DMS53 treated with DMSO at 0.1 percent for 48 hours (cell line): Measurements from ENCODE around the gene CCAR1.
"Not testable (repeated sequence)": the region's sequence is repeated elsewhere in the genome, so short reads cannot be mapped to it uniquely, and the experiment has no call there.

Experiments used
- DNase-seq: peaks from one replicate; lab custom pipeline; 2025; ENCODE audit not compliant: unreplicated experiment; lab: John Stamatoyannopoulos, UW

CCAR1 gene

DNA sequence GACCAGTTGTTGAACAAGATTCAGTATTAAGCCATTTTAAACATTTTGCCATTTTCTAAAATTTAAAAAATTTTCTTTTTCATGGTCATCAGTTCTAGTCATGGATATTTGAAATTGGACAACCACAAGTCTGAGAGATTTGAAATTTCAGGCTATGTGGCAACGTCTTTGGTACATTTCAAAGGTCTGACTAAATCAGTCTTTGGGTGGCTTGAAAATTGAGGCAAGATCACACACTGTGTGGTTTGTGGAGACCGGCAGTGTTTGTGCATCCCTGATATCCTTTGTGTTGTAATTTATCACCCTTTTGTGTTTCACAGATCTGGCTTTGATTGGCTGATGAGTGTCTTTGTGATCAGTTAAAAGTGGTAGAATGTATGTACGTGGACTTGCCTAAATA is 35.7 kb downstream of the CCAR1 start:
- DNase-seq, result no peak

DNA sequence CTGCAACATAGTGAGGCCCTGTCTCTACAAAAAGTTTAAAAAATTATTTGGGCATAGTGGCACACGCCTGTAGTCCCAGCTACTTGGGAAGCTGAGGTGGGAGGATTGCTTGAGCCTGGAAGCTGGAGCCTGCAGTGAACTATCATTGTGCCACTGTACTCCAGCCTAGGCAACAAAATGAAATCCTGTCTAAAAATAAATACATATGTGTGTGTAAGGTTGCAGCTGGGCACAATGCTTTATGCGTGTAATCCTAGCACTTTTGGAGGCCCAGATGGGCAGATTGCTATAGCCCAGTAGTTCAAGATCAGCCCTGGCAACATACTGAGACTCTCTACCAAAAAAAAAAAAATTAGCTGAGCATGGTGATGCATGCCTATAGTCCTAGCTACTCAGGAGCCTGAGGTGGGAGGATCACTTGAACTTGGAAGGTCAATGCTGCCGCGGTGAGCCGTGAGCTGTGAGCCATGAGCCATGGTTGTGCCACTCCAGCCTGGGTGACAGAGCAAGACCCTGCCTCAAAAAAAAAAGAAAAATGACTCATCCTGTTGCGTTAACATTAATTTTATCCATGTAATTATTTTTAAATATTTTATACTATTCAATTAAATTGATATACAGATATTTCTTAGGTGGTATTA is 38.3 kb downstream of the CCAR1 start:
- DNase-seq, result no peak

DNA sequence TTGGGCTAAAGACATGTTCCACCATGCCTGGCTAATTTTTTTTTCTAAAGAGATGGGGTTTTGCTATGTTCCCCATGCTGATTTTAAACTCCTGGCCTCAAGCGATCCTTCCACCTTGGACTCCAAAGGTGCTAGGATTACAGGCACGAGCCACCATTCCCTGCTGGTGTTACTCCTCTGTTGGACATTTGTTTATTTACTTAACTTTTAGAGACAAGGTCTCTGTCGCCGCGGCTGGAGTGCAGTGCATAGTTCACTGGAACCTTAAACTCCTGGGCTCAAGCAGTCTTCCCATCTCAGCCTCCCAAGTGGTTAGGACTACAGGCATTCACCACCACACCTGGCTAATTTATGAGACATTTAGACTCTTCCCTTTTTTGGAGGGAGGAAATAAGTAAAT is 38.9 kb downstream of the CCAR1 start:
- DNase-seq, result no peak

DNA sequence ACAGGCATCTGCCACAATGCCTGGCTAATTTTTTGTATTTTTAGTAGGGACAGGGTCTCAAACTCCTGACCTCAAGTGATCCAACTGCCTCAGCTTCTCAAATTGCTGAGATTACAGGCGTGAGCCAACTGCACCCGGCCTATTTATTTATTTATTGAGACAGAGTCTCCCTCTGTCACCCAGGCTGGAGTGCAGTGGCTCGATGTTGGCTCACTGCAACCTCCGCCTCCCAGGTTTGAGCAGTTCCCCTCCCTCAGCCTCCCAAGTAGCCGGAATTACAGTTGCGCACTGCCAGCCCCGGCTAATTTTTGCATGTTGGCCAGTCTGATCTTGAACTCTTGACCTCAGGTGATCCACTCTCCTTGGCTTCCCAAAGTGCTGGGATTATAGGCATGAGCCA is 46.4 kb downstream of the CCAR1 start:
- not testable (repeated sequence) for DNase-seq

DNA sequence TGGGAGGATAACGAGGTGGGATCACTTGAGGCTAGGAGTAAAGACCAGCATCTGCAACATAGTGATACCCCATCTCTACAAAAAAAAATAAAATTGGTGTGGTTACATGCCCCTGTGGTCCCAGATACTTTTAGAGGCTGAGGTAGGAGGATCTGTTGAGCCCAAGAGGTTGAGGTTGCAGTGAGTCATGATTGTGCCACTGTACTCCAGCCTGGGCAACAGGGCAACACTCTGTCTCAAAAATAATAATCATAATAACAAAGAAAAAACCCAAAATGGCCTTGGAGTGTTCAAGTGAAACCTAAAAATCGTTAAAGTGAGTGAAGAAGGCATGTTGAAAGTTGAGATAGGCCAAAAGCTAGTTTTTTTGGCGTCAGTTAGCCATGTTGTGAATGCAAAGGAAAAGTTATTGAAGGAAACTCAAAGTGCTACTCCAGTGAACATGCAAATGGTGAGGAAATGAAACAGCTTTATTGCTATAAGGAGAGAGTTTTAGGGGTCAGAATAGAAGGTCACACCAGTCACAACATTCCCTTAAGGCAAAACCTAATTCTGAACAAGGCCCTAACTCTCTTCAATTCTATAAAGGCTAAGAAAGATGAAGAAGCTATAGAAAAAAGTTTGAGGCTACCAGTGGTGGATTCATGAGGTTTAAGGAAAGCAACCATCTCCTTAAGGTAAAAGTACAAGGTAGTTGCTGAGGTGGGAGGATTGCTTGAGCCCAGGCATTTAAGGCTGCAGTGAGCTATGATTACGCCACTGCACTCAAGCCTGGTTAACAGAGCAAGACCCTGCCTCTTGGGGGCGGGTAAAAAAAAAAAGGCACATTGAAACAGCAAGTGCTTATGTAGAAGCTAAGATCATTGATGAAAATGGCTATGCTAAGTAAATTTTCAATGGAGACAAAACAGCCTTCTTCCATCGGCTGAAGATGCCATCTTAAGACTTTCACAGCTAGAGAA is 60.9 kb downstream of the CCAR1 start:
- DNase-seq, result no peak

DNA sequence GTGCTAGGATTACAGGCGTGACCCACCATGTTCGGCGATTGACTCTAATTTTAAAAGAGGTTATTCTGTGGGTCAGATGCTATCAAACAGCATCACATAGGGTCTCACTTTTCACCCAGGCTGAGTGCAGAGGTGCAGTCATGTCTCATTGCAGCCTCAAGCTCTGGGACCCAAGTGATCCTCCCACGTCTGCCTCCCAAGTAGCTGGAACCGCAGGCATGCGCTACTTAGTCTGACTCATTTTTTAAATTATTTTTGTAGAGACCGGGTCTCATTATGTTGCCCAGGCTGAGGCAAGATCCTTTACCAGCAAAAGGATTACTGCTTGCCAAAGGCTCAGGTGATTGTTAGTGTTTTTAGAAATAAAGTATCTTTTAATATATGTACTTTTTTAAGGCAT is 63.4 kb downstream of the CCAR1 start:
- DNase-seq, result no peak

DNA sequence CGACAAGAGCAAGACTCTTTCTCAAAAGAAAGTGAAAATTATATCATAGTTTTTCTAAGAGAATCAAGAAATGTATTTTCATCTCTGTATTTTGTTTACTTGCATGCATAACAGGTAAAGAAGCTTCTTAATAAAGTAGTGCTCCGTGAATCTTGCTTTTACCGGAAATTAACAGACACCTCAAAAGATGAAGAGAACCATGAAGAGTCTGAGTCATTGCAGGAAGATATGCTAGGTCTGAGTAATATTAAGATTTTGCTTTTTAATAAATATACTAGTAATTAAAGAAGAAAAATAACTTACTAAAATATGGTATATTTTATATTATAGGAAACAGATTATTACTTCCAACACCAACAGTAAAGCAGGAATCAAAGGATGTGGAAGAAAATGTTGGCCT is 66.8 kb downstream of the CCAR1 start:
- DNase-seq, result no peak

DNA sequence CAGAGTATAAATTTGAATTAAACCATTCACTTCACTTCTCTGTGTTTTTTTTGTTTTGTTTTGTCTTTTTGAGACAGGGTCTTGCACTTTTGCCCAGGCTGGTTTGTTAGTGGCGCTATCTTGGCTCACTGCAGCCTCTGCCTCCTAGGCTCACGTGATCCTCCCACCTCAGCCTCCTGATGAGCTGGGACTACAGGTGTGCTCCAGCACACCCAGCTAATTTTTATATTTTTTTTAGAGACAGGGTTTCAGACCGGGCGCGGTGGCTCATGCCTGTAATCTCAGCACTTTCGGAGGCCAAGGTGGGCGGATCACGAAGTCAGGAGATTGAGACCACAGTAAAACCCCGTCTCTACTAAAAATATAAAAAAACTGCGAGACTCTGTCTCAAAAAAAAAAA is 69.4 kb downstream of the CCAR1 start:
- DNase-seq, result no peak

DNA sequence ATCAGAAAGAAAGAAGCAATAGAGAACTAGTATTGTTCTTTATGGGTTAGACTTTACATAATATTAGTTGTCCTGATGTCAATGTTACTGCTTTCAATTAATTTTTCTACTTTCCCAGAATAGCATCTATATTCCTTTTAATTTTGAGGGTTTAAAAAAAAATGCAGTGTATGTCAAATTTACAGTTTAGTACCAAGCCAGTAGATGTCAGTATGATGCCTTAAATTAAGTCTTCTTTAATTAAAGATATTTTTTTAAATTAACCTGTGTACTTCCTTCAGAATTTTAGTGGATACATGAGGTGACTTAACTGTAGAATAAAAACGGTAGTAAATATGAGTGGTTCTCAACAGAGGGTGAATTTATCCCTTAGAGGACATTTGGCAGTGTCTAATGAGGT is 71.1 kb downstream of the CCAR1 start:
- no peak for DNase-seq

DNA sequence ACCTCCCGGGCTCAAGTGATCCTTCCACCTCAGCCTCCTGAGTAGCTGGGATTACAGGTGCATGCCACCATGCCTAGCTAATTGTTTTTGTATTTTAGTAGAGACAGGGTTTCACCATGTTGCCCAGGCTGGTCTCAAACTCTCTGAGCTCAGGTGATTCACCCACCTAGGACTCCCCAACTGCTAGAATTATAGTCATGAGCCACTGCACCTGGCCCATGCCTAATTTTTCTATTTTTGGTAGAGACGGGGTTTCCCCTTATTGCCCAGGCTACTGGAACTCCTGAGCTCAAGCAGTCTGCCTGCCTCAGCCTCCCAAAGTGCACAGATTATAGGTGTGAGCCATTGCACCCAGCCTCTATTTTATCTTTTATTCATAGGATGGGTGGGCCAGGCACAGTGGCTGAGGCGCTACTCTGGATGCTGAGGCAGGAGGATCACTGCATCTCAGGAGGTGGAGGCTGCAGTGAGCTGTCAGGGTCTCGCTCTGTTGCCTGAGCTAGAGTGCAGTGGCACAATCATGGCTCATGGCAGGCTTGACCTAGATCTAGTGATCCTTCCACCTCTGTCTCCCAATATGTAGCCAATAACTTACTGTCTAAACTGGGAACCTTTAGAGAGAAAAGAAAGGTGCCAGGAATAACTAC is 75.0 kb downstream of the CCAR1 start:
- no peak for DNase-seq

DNA sequence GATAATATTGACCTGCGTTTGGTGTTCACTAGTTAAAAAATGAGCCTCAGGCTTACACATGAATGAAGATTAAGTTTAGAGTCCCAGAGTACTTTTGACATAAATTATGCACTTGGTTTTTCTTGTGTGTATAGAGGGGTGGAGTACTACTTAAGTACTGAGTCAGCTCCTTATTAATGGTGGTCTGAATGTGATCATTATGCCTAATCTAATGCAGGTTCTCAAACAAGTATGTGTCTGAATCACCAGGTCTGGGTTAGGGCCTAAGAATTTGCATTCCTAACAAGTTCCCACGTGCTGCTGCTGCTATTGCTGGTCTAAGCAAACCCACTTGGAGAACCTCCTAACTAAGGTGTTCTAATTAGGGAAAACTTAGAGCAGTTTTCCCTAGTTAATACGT is 75.6 kb downstream of the CCAR1 start:
- DNase-seq, result no peak

DNA sequence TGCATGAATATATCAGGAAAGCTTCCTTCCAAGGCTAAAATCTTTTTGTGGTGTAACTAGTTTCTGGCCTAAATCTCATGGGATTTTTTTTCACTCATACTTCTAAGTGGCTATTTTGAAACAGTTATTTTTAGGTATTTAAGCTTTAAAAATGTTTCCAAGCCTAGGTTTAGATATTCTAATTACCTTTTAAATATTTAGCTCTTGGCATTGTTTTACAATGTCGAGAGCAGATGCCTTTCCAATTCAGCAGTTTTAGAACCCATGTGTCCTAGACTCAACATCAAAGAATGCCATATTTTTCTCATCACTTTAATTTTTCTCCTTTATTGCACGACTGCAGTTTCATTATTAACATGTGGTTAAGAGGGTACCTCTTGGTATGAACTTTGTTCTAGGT is 79.2 kb downstream of the CCAR1 start:
- DNase-seq, result no peak

DNA sequence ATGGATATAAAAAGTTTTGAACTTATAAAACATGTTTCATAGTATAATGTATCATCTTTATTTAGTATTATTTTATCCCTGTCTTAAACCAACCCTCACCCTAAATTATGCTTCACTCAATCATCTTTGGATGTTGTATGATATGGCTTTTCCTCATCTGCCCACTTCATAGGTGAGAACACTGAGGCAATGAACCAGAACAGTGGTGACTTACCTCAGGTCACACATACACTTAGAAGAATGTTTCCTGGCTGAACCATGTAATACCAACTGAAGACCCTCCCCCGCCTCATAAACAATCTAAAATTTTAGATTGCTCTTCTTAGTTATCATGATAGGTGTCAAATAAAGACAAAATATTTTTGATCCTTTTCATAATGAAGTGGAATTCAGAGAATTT is 83.7 kb downstream of the CCAR1 start:
- DNase-seq, result no peak

DNA sequence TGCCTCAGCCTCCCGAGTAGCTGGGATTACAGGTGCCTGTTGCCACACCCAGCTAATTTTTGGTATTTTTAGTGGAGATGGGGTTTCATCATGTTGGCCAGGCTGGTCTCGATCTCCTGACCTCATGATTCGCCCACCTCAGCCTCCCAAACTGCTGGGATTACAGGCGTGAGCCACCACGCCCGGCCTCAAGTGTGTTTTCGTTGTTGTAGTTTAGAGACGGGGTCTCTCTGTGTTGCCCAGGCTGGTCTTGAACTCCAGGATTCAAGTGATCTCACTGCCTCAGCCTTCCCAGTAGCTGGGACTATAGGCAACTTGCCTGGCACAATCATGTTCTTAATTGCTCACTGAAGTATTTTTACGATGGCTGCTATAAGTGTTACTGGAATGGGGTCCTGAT is 89.8 kb downstream of the CCAR1 start:
- DNase-seq, result not testable (repeated sequence)

DNA sequence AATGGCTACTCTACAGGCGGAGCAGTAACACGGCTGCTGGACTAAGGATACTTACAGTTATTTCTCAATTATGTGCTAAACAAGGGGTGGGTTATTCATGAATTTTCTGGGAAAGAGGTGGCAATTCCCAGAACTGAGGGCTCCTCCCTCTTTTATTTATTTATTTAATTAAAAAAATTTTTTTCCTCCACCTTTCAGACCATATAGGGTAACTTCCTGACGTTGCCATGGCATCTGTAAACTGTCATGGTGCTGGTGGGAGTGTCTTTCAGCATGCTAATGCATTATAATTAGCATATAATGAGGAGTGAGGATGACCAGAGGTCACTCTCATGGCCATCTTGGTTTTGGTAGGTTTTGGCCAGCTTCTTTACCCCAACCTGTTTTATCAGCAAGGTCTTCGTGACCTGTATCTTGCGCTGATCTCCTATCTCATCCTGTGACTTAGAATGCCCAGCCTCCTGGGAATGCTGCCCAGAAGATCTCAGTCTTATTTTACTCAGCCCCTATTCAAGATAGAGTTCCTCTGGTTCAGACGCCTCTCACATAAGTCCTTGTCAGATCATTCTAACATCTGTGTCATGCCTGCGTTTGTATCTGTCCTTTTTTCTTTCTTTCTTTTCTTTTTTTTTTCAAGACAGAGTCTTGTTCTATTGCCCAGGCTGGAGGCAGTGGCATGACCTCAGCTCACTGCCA is 90.4 kb downstream of the CCAR1 start:
- no peak for DNase-seq

DNA sequence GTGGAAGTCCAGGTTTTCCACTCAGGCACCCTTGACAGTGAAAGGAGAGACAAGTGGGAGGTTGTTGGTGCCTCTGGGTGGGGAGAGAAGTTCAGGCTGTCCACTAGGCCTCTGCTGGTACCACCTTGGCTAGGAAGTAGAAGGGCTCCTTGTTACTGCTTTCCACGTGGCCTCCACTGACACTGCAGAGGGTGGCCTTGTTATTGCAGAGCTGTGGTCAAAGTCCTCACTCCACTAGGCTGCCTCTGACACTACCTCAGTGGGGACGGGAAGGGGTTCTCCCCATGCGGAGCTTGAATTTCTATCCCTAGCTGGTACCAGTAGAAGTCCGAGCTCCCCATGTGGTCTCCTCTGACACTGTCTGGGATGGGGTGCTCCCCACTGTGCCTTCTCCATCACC is 91.4 kb downstream of the CCAR1 start:
- no peak for DNase-seq

DNA sequence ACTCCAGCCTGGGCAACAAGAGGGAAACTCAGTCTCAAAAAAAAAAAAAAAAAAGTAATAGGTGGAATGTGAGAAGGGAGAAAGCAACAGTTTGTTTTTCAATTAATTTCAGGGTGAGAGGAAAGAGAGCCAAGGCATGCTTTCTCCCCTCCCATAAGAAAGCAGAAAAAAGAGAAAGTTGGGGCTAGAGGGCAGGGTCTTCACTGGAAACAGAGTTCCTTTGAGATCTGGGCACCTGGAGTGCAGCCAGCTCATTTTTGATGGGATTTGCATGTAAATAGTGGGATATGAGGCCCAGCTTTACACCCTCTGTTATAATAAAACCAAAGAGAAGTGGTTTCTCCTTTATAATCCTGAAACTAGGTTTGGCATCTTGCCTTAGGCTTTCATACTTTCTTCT is 92.5 kb downstream of the CCAR1 start:
- no peak for DNase-seq

DNA sequence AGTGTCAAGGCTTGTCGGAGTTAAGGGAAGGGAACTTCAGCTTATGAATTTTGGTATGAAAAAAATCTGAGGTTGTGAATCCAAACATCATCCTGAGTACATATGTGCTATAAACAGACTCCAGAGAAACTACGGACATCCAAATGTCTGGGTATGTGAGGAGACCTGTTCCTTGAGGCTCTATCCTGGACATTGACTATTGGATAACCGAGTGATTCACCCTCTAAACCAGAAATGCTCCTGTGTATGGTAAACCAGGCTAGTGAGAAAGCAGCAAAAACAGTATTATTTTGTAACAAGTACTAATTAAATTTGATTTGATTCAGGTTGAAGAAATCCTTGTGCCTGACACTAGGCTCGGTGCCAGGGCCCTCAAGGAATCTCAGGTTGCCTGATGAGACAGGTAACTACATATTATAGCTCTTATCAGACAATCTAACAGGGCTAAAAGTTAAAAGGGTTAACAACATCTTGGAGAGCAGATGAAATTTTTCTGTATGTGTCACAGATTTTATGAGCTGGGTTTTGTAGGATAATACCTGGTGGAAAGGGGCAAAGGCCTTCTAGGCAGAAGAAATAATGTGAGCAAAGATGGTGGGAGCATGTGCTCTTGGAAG is 95.9 kb downstream of the CCAR1 start:
- no peak for DNase-seq

DNA sequence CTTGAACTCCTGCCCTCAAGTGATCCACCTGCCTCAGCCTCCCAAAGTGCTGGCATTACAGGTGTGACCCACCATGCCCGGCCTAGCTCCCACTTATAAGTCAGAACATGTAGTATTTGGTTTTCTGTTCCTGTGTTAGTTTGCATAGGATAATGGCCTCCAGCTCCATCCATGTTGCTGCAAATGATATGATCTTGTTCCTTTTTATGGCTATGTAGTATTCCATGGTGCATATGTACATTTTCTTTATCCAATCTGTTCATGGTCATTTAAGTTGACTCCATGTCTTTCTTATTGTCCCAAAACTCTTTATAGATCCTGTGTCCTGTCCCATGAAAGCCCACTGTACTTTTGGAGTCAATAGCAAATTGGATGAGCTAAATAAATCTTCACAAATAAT is 99.3 kb downstream of the CCAR1 start:
- not testable (repeated sequence) for DNase-seq

DNA sequence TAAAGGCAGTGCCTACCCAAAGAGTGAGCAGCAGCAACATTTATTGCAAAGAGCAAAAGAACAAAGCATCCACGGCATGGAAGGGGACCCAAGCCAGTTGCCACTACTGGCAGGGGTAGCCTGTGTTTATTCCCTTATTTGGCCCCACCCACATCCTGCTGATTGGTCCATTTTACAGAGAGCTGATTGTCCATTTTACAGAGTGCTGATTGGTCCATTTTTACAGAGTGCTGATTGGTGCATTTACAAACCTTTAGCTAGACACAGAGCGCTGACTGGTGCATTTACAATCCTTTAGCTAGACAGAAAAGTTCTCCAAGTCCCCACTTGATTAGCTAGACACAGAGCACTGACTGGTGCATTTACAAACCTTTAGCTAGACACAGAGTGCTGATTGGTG is 101.6 kb downstream of the CCAR1 start:
- not testable (repeated sequence) for DNase-seq
